KMS-11 (cell line): Measurements from ENCODE around the gene LINGO1.

ENCODE experiments used
- H2AFZ ChIP-seq: fragments of 200-600 bp; sonication (generic); 2 replicates; pipeline ENCODE4 v1.6.1; 2016; ENCODE audit warnings: antibody characterized with exemption, mixed run types, low read depth
- H3K27ac ChIP-seq: fragments of 200-600 bp; sonication (generic); 2 replicates; pipeline ENCODE4 v1.6.1; 2016; ENCODE audit warnings: mild to moderate bottlenecking, mixed run types
- H3K27me3 ChIP-seq: fragments of 200-600 bp; sonication (generic); 2 replicates; pipeline ENCODE4 v1.6.1; 2017; ENCODE audit warnings: mild to moderate bottlenecking, low read depth, mixed run types, moderate library complexity; ENCODE audit not compliant: insufficient read depth
- H3K36me3 ChIP-seq: fragments of 200-600 bp; sonication (generic); 2 replicates; pipeline ENCODE4 v1.6.1; 2017; ENCODE audit warnings: mild to moderate bottlenecking, mixed run types; ENCODE audit not compliant: insufficient read depth
- H3K4me1 ChIP-seq: fragments of 200-600 bp; sonication (generic); 2 replicates; pipeline ENCODE4 v1.6.1; 2016; ENCODE audit warnings: mild to moderate bottlenecking, low read depth, mixed run types; ENCODE audit not compliant: poor library complexity, severe bottlenecking
- H3K4me2 ChIP-seq: fragments of 200-600 bp; sonication (generic); 2 replicates; pipeline ENCODE4 v1.7.0; 2016; ENCODE audit warnings: mild to moderate bottlenecking, mixed run types
- H3K4me3 ChIP-seq: fragments of 200-600 bp; sonication (generic); IDR thresholded peaks from 2 replicates; pipeline ENCODE4 v1.6.1; 2017; ENCODE audit warnings: low read depth, low read length, mixed read lengths; ENCODE audit not compliant: insufficient read depth
- H3K79me2 ChIP-seq: fragments of 200-600 bp; sonication (generic); 2 replicates; pipeline ENCODE4 v1.6.1; 2016; ENCODE audit warnings: low read depth, mixed run types; ENCODE audit not compliant: insufficient read depth
- H3K9ac ChIP-seq: fragments of 200-600 bp; sonication (generic); 2 replicates; pipeline ENCODE4 v1.6.1; 2016; ENCODE audit warnings: mild to moderate bottlenecking, mixed run types
- H4K20me1 ChIP-seq: fragments of 200-600 bp; sonication (generic); 2 replicates; pipeline ENCODE4 v1.6.1; 2016; ENCODE audit warnings: mild to moderate bottlenecking, mixed run types; ENCODE audit not compliant: insufficient read depth
- CTCF ChIP-seq: fragments of 200-600 bp; sonication (generic); conservative IDR thresholded peaks from 2 replicates; pipeline ENCODE4 v1.6.1; 2017; ENCODE audit warnings: low read depth, mild to moderate bottlenecking, antibody characterized with exemption, low read length, moderate library complexity, mixed read lengths

Gene LINGO1

GRCh38 chr15:77612958-77613601 is 19.6 kb downstream of the LINGO1 start:
- no peaks in the 10 kb centered on the region for H4K20me1 ChIP-seq
- H3K4me3 ChIP-seq: no peak overlapping the region
- H3K27me3 ChIP-seq: peaks cover 19% of the 10 kb centered on the region; the same call in 1 of the 2 replicates
- no peaks in the 10 kb centered on the region for H3K36me3 ChIP-seq
- no peak overlapping the region for H3K9ac ChIP-seq
- H3K27ac ChIP-seq: no peak overlapping the region
- H3K4me2 ChIP-seq: no peak overlapping the region
- TF ChIP-seq CTCF: no peak
- no peaks in the 10 kb centered on the region for H3K79me2 ChIP-seq
- no peak overlapping the region for H2AFZ ChIP-seq
- H3K4me1 ChIP-seq: no peaks in the 10 kb centered on the region

DNA sequence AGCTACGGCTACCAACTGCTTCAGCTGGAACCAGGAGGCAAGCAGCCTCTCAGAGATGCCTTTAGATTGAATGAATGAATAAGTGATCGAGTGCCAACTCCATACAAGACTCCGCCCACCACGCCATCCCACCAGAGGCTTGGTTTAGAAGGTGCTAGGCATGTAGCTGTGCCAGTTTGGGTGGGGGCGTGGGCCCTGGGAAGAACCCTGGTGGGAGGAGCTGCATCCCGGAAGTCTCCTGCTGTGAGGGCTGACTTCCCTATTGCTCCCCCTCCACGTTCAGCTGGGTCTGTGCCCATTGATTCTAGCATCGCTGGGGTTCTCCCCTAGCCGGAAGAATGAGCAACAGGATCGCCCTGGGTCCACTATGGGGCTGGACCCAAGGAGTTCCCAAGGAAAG is 20.9 kb downstream of the LINGO1 start:
- TF ChIP-seq CTCF: no peak
- no peaks in the 10 kb centered on the region for H3K36me3 ChIP-seq
- no peaks in the 10 kb centered on the region for H3K4me1 ChIP-seq
- no peak overlapping the region for H3K9ac ChIP-seq
- no peak overlapping the region for H3K4me2 ChIP-seq
- no peak overlapping the region for H3K4me3 ChIP-seq
- no peak overlapping the region for H3K27ac ChIP-seq
- no peak overlapping the region for H2AFZ ChIP-seq
- peaks cover 10% of the 10 kb centered on the region; the same call in 1 of the 2 replicates for H3K27me3 ChIP-seq
- no peaks in the 10 kb centered on the region for H3K79me2 ChIP-seq
- H4K20me1 ChIP-seq: no peaks in the 10 kb centered on the region

DNA sequence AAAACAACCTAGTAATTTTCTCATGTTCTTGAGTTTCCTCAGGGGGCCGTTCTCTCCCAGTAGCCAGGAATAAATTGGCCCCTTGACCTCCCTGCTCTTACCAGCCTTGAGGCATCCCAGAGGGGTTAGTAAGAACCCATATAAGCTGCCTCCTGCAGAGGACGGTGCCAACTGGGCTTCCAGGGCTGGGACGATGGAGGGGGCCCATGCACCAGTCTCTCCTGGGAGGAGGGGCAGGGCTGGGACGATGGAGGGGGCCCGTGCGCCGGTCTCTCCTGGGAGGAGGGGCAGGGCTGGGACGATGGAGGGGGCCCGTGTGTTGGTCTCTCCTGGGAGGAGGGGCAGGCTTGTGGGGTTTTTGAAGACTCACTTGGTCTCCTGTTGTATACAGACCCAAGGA is 22.0 kb downstream of the LINGO1 start:
- no peak overlapping the region for H3K27ac ChIP-seq
- no peaks in the 10 kb centered on the region for H3K4me1 ChIP-seq
- no peaks in the 10 kb centered on the region for H3K79me2 ChIP-seq
- no peak for TF ChIP-seq CTCF
- no peak overlapping the region for H3K4me3 ChIP-seq
- no peaks in the 10 kb centered on the region for H4K20me1 ChIP-seq
- no peaks in the 10 kb centered on the region for H3K36me3 ChIP-seq
- H3K4me2 ChIP-seq: no peak overlapping the region
- peaks cover 1% of the 10 kb centered on the region; the same call in 1 of the 2 replicates for H3K27me3 ChIP-seq
- H3K9ac ChIP-seq: no peak overlapping the region
- H2AFZ ChIP-seq: no peak overlapping the region

GRCh38 chr15:77609558-77609957 is 23.2 kb downstream of the LINGO1 start:
- Histone ChIP-seq H4K20me1 (no peaks in the 10 kb centered on the region), H3K27me3 (no peaks in the 10 kb centered on the region; the same call in 1 of the 2 replicates), H3K27ac (no peak overlapping the region), H3K4me2 (no peak overlapping the region), H3K9ac (no peak overlapping the region), H2AFZ (no peak overlapping the region), H3K4me3 (no peak overlapping the region), H3K4me1 (no peaks in the 10 kb centered on the region), H3K36me3 (no peaks in the 10 kb centered on the region), H3K79me2 (no peaks in the 10 kb centered on the region)
- no peak for TF ChIP-seq CTCF
